ENCODE data around the gene SLC13A3. TPM values are rescaled to one million over a fixed set of nuclear protein-coding genes. Genes with fewer than 3 reads are reported as not detected.

SLC13A3 gene
- total and polyA plus RNA-seq, 9 donors = 0.36 to 7.1 (median 4.6) TPM

- peaks cover 7% of the 10 kb centered on the region for H3K4me1 ChIP-seq (ENCODE audit: insufficient read depth)
- no peak for TF ChIP-seq POLR2A (IDR thresholded peaks at IDR 0.05)
- no peak for TF ChIP-seq CTCF (IDR thresholded peaks at IDR 0.05)
- TF ChIP-seq EP300 (IDR thresholded peaks at IDR 0.05) = no peak
- intact Hi-C loops (cut with DNase I) = loop anchor here in 1 of 4 donors (5.0 kb wide), 1 partner anchor 118 kb away; no protein-coding TSS in a partner anchor
- H3K4me3 ChIP-seq = no peak overlapping the region
- no peaks in the 10 kb centered on the region for H3K36me3 ChIP-seq
- no peaks in the 10 kb centered on the region for H3K9me3 ChIP-seq
- no peak overlapping the region for H3K27ac ChIP-seq
- no peaks in the 10 kb centered on the region for H3K27me3 ChIP-seq
- 28 to 39% (median 29%) methylated on average over 2 of the region's 2 CpGs for WGBS, 3 donors
- no peak for DNase-seq
Measured at GRCh38 chr20:46563860-46564221, 87.4 kb downstream of the SLC13A3 start.

- Histone ChIP-seq H3K4me3 (no peak overlapping the region), H3K27ac (peak overlapping the region in 1 of 2 donors; percentile 63), H3K27me3 (no peaks in the 10 kb centered on the region), H3K36me3 (no peaks in the 10 kb centered on the region), H3K4me1 (ENCODE audit: insufficient read depth) (peaks cover 5% of the 10 kb centered on the region), H3K9me3 (no peaks in the 10 kb centered on the region)
- 80 to 83% (median 80%) methylated on average over 16 of the region's 16 CpGs for WGBS, 3 donors
- peak in 1 of 5 donors; percentile 38 for DNase-seq
- intact Hi-C loops (cut with DNase I) = loop anchor here in 1 of 4 donors (5.0 kb wide), 1 partner anchor 119 kb away; no protein-coding TSS in a partner anchor
- TF ChIP-seq EP300 (IDR thresholded peaks at IDR 0.05) (no peak), CTCF (IDR thresholded peaks at IDR 0.05) (no peak), POLR2A (IDR thresholded peaks at IDR 0.05) (no peak)
Measured at GRCh38 chr20:46563170-46563859, 87.9 kb downstream of the SLC13A3 start.

- no peaks in the 10 kb centered on the region for H3K9me3 ChIP-seq
- no peaks in the 10 kb centered on the region for H3K36me3 ChIP-seq
- 4 to 6% (median 5%) methylated on average over 19 of the region's 19 CpGs for WGBS, 3 donors
- DNase-seq = peak; percentile 59 to 83 (median 75)
- intact Hi-C loops (cut with DNase I) = loop anchor here in 1 of 4 donors (5.0 kb wide), 1 partner anchor 120 kb away; no protein-coding TSS in a partner anchor
- H3K4me3 ChIP-seq = no peak overlapping the region
- TF ChIP-seq EP300 (IDR thresholded peaks at IDR 0.05) = no peak
- peak; percentile 71 to 96 (median 79) for TF ChIP-seq CTCF (IDR thresholded peaks at IDR 0.05)
- H3K27ac ChIP-seq = peak overlapping the region in 1 of 2 donors; percentile 63
- no peaks in the 10 kb centered on the region for H3K27me3 ChIP-seq
- H3K4me1 ChIP-seq (ENCODE audit: insufficient read depth) = peaks cover 5% of the 10 kb centered on the region
Measured at GRCh38 chr20:46562373-46563169, 88.7 kb downstream of the SLC13A3 start.

- Histone ChIP-seq H3K27ac (peak overlapping the region in 1 of 2 donors; percentile 63), H3K27me3 (no peaks in the 10 kb centered on the region), H3K4me3 (no peak overlapping the region), H3K36me3 (no peaks in the 10 kb centered on the region), H3K4me1 (ENCODE audit: insufficient read depth) (peaks cover 5% of the 10 kb centered on the region), H3K9me3 (no peaks in the 10 kb centered on the region)
- no peak for DNase-seq
- intact Hi-C loops (cut with DNase I) = loop anchor here in 1 of 4 donors (5.0 kb wide), 1 partner anchor 120 kb away; no protein-coding TSS in a partner anchor
- WGBS, 3 donors = 27 to 38% (median 34%) methylated on average over 5 of the region's 5 CpGs
- TF ChIP-seq CTCF (IDR thresholded peaks at IDR 0.05) (no peak), EP300 (IDR thresholded peaks at IDR 0.05) (no peak), POLR2A (IDR thresholded peaks at IDR 0.05) (no peak)
Measured at GRCh38 chr20:46562009-46562372, 89.3 kb downstream of the SLC13A3 start.

All from ovary (tissue), 9 donors.